NCI-H2107 (cell line): ENCODE data around the gene TSPAN5.
A peak's percentile ranks its signal among the peaks of the same experiment; 100 is the strongest.
"Not testable (repeated sequence)": the region's sequence is repeated elsewhere in the genome, so short reads cannot be mapped to it uniquely, and the experiment has no call there.

ENCODE experiments used
- DNase-seq: peaks from one replicate; lab custom pipeline; 2025; lab: John Stamatoyannopoulos, UW

Gene TSPAN5

DNA sequence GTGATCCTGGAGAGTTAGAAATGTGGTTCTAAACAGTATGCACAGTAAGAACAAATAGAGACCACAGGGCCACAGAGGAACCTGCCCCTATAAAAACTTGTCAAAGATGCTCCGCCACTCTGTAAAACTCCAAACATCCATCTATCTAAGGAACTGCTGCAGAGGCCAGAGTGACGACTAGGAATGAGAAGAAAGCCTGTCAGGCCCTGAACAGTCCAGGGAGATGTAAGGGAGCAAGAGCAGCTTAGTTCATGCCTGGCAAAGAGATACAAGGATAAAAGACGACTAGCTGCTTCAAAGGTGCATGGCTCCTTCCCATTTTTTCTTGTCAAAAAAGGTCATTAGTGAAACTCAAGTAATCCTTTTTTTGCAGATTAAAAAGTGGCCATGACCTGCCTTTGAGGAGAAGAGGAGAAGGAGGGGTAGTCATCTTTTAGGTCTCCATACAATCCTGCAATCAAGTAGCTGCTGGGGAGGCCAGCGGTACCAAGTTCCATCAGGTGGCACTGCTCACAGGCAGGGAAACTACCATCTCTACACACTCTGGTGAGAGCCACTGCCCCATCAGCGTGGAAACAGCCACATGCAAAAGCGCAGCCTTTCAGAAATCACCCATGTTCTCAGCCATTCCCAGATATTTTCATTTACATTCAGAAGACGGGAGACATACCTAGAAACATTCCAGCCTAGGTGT, 162.1 kb downstream of the TSPAN5 start:
- DNase-seq: no peak

DNA sequence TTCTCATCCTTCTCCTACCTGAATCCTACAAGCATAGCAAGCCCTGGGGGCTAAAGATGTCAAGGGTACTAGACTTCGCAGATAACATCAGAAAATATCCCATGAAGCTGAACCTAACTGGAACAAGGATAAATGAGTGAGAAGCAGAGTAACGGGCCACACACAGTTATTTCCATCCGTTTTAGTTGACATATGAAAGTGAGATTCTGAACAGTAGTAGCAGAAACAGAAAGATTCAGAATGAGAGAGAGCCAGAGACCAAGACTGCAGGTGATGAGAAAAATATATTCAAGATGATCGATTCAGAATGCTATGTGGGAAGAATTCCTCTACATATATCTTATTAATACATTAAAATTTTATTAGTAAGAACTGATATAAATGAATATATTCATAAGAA, 165.1 kb downstream of the TSPAN5 start:
- DNase-seq: no peak

DNA sequence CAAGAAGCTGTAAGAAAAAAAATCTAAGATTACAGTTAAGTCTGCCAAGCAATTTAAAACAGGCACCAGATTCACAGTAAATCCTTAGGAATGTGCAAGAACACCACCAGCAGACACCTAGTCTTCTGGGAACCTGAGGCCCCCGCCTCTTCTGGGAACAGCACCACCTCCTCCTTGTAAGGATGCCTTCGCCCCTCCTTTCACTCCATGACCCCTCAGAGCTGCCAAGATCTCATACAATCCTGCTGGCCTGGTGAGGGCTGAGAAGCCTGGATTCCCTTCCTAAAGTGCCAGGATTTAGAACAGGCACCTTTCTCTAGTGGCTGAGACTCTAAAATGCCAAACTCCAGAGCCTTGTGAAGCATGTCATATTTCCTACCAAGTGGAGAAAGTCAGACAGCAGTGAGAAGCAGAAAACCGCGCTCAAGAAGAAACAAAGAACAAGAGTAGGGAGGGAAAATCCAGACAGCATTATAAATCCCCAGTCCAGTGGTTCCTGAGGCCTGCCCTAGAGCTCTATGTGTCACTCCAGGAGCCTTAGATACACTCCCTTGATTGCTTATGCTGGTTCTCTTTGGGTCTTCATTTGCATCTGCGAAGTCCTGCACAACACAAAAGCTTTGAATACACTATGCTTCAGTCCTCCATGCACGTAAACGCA, 166.4 kb downstream of the TSPAN5 start:
- no peak for DNase-seq

DNA sequence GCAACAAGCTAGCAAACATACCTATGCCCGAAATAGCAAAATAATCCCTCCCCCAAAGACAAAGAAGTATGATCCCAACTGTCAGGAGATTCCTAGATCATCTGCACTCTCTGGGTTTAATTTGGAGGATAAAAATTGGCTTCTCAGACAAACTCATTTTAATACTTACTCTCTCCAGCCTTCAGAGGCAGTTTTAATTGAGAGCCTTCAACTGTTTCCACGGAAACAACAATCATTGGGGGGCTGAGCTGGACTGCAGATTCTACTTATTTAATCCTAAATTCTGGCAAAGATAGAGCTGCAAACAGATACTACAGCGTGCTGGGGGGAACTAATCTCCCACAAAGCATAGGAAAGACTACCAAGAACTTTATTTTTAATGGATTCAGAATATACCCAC, 168.2 kb downstream of the TSPAN5 start:
- no peak for DNase-seq

DNA sequence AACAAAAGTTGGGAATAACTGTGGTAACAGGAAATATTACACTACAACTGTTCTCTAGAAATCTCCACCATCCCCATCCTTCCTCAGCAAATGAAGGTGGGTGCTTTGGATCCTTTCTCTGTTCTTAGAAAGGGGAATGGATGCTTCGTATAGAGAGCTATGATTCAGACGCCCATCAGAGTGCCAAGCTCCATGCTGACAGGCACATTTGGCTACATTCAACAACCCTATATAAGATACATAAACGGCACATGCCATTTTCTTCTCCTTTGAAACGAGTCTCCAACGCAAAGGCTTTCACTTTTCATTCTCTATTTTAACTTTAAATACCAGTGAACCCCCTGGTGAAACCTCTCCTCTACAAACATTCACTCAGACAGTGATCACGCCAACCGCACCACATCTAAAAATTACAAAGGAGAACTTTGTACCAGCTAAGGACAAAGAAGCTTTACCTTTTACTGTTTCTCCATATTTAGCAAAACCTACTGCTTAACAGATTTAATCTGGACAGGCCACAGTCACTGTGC, 172.5 kb downstream of the TSPAN5 start:
- DNase-seq: no peak

DNA sequence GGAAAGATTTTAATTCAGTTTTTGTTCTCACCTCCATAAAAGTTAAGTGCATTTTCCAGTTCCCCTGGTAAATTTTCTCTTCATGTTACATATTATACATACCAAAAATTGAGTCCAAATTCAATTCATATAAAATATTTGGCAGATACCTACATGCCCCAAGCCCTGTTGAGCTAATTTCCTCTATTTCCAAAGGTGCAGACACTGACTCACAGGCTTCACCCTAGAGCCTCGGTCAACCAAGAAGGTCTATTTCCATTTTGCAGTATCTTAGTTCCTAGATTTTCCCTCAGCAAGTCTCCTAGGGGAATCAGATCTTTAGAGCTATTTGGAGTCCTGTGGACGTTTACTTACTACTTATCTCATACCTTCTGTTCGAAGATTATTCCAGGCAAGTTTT, 174.4 kb downstream of the TSPAN5 start:
- DNase-seq: no peak

DNA sequence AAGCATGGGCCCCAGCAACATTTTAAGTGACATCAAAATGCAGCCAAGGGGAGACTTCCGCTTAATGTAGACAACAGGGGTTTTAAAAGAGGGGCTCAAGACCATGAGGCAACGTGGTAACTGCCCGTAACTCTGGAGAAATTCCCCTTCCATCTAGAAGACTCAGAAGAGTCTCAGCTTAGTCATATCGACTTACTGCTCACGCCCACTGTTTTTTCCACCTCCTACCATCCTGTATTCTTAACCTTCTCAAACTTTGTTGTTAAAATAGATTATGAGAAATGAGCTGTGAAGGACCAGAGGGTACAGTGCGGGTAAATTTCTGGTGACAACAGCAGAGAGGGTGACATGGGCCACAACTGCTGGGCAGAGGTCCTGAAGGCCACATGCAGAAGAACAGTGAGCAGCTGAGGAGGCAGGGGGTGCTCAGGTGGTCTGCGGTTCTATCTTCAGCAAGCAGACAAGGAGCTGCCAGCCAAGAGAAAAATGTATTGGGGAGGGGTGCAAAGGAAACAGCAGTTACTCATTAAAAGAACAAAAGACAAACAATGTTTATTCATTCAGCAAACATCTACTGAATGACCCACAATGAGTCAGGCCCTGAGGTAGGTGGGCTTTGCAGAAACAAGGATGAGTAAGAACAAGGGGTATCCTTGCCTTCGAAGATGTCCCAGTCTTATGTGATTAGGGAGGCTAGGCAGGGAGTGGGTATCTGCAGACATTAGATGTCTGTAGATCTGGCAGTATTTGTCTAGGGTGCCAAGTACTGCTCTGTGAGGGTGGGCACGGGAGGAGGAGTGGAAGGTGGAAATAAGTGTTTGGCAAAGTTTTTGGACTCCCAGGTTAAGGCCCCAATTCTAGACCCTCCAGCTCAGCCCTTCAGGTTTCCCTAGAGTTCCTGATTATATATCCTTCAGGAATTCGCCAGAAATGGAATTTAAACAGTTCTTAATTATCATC, 175.3 kb downstream of the TSPAN5 start:
- no peak for DNase-seq

DNA sequence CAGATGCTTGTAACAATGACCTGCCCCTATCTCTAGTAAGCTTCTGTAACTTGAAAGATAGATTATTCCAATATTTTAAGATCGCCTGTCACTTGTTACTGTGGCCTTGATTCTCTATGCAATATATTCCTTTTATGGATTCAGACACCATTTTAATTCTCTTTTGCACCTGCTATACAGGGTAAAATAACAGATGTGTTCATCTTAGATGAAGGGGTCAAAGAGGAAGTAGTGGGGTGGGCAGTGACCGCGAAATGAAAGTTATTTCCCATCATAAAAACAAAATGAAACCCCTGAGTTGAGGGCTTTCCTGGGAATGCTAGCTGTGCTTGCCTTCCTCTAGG, 175.9 kb downstream of the TSPAN5 start:
- DNase-seq: no peak

DNA sequence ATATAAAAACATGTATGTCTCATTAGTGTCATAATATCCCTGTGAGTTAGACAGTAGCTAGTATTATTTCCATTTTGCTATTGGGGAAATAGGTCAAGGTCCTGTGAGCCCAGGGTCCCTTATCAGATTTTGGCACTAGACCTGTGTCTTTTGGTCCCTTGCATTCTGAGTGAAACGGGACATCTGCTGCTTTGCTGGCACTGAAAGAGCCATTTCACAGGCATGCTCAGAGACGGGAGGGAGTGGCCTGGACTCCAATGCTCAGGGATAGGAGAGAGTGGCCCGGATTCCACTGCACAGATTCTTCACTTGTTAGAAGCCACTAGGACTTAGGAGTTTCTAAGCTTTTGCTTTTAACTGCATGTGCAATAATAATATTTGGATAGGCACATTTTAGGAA, 177.2 kb downstream of the TSPAN5 start:
- no peak for DNase-seq

DNA sequence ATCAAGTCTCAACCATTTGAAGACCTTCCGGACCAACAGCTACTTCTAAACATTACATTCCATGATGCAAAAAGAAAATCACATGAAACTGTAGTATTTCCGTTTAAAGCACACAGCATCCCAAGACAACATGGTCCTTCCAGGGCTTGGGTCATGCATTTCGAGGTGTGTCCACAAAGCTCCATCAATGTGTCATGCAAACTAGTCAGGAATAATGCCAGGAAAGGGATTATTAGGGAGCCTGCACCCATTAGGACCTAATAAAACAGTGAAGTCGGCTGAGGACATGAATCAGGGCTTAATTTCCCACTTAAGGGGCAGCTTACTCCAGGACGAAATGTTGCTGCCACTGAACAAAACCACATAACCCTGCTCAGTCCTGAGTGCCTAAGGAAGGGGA, 177.9 kb downstream of the TSPAN5 start:
- DNase-seq: no peak

DNA sequence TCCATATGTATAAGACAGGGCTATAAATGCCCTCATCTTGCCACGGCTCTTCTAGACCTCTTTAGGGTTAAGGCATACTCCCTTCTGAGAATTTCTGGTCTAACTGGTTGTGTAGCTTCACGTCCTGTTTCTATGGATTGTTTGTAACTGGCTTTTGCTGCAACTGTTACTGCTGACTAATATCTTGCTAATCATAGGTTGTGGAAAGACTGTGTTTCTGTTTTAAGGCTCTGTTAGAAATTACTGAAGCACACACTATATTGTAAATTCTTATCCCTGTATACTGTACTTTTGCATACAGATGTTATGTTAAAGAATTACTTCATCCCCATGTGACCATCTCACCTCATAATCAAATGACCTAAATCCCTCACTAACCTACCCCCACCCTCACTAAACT, 178.8 kb downstream of the TSPAN5 start:
- DNase-seq: not testable (repeated sequence)

DNA sequence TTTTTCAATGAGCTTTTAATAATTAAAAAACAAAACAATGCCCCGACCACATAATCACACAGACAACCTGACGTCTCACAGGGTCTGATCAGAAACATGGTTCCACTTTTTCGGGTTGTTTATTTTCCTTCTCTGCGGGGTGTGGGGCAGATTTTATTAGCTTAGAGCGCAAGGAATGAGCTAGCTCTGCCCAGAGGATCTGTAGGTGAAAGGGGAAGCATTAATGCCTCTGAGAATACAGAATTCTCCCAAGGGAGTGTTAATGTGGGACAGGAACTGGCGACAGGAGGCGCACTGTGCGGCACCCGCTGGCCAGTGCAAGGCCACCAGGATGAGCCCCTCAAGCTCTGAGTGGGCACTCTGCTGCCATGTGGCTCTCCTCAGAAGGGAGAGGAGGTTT, 181.5 kb downstream of the TSPAN5 start:
- DNase-seq: no peak

DNA sequence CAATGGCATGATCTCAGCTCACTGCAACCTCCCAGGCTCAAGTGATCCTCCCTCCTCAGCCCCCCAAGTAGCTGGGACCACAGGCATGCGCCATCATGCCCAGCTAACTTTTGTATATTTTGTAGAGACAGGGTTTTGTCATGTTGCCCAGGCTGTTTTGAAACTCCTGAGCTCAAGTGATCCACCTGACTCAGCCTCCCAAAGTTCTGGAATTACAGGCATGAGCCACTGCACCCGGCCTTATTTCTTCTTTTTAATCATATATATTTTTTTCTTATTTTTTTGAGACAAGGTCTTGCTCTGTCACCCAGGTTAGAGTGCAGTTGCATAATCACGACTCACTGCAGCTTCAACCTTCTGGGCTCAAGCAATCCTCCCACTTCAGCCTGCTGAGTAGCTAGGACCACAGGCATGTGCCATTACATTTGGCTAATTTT, 184.0 kb downstream of the TSPAN5 start:
- DNase-seq: no peak

DNA sequence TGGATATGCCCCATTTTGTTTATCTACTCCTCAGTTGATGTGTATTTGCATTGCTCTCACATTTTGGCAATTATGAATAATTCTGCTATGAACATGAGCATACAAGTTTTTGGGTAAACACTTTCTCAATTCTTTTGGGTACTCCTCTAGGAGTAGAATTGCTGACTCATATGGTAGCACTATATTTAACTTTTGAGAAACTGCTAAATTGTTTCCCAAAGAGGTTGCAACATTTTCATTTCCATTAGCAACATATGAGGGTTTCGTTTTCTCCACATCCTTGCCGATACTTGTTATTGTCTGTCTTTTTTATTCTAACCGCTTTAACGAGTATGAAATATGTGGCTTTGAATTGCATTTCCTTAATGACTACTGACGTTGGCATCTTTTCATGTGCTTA, 185.4 kb downstream of the TSPAN5 start:
- no peak for DNase-seq

DNA sequence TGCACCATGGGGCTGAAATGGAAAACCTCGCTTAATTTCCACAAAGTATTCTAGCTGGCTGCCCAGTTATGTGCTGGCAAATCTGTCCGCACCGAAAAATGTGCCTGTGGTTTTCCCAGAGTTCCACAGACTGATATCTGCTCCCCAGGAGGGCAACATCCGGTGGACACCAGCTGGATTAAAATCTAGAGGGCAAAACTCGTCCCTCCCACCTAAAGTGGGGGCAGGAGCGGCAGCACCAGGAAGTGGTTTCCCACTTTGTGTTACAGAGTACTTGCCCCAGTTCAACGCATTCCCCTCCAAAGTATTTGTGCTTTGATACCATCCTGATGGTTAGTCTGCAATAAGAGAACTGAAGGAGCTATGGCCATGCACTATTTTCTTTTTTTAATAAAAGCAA, 187.6 kb downstream of the TSPAN5 start:
- DNase-seq: no peak

DNA sequence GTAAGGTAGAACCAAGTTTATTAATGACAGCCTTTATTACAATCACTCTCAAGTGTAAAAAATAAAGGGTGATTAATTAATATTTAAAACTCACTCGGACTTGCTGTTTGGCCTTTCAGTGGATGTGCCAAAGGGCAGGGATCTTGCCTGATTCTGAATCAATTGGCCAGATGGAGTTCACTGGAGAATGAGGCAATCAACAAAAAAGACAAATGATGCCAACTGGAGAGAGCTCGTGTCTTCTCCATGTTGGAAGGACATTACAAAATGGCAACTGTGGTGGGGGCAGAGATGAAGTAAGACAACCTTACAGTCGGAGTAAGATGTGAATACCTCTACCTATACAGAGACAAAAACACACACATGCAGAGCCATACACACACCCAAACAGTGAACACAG, 188.0 kb downstream of the TSPAN5 start:
- DNase-seq: no peak

DNA sequence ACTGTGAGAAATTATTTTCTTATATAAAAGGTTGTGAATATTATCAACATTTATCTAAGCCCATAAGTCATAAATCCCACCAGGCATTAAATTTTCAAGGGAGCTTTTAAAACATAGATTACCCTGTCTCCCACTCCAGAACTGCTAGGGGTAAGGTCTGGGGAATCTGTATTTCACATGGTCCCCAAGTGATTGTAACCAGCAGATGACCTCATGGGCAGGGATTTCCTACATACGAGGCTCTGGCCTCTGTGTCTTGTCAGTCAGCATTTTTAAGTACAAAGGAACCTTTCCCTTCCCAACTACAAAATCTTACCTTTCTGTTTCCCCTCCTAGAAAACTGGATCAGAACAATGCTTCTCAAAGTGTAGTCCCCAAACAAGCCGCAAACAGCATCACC, 188.6 kb downstream of the TSPAN5 start:
- no peak for DNase-seq

DNA sequence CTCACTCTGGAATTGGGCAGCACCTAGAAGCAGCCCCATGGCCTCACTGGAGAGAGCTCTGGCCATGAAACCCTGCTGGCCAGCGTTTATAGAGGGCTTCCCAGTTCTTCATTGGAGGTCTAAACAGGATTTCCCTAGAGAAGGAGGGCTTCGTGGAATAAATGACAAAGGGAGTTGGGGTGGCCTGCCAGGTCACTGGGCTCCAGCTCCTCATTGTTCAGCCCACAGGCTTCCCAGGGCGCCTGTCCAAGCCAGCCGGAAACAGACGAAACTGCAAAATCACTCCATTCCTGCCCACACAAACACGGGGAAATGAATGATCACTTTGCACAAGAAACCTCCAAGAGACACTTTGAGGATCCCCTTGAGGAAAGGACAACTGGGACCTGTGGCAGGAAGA, 189.7 kb downstream of the TSPAN5 start:
- no peak for DNase-seq

DNA sequence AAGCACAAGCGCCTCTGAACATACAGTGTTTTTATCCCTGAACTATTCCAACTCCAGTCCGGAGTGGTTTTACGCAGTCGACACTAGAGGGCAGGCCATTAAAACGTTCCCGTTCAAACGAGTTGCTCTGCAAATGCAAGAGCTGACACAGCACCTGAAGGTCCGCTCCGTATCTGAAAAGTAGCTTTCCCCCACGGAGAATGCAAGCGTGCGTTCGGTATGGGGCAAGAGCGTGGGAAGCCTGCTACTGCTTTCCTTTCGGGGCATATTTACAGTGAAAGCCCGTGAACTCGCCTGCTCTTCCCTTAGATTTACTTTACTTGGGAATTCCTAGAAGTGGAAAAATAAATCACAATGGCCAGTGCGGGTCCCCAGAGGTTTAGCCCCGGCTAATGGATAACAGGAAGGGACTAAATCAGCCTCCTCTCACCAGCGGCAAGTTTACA, 190.8 kb downstream of the TSPAN5 start:
- DNase-seq: peak; percentile 19

DNA sequence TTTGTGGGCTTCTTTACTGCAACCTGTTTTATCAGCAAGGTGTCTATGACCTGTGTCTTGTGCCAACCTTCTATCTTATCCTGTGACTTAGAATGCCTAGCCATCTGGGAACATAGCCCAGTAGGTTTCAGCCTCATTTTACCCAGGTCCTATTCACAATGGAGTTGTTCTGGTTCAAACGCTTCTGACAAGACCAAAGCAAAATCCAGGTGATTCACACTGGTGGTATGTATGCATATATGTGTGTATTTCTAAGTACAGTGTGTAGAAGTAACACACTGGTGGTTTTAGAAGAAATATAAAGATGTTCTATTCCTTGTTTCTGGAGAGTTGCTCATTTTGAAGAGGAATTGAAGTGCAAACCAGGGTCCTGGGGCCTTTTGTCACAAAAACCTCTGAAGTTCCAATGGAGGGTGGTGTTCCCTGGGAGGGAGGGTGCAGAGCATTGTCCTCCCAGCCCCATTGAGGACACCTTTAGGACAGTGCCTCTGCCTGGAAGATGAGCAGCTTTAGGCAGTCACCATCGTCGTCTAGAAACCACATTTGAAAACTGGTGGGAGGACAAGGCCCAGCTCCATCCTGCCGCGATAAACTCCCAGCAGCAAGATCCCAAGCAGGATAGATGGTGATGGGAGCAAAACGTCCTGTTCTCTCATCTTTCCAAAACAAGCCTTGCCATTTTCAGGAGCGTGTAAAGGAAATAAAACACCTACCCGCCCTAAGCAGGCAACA, 191.4 kb downstream of the TSPAN5 start:
- no peak for DNase-seq

DNA sequence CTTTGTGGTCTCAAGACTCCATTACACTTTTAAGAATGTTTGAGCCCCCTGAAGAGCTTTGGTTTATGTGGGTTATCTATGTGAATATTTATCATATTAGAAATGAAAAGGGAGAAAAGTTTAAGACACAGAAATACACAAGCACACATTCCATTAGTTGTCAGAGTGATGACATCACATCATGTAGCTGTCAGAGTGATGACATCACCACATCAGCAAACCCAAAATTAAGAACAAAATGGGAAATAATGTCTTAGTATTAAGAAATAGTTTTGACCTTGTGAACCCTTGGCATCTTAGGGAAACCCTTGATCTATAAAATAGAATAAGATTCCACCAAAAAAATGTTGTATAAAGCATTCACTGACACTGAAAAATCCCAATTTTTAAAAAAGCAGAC, 195.9 kb downstream of the TSPAN5 start:
- DNase-seq: no peak
